ENCODE data around the gene STXBP1. TPM values are rescaled to one million over a fixed set of nuclear protein-coding genes. Genes with fewer than 3 reads are reported as not detected.

Gene STXBP1
- total and polyA plus RNA-seq, 9 of the 15 experiments (the other 6 are each of a cell fraction or from before 2014, with no cell fraction given), result 4.6 to 35.1 (median 9.7) TPM

DNA sequence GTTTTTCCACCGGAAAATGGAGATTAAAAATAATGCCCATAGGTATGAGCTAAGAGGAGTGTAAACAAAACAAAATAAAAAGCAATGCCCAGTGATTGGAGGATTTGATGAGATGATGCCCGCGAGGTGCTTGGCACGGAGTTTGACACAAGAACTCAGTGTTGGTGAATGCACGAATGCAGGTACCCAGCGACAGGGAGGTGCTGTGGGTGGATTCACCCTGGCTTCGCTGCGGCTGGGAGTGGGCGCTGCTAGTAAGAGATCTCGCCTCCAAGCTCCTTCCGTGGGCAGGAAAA, 526 bp upstream of the STXBP1 start:
- peaks cover 12% of the 10 kb centered on the region for H3K79me2 ChIP-seq (ENCODE audit: control insufficient read depth, insufficient read depth, low read length)
- FAIRE-seq (no peak), DNase-seq (ENCODE audit: extremely low read depth in 1 of 4, low spot score in 3 of 4) (no peak), ATAC-seq (no peak; the same call in 2 of the 3 replicates)
- H3K9me1 ChIP-seq (ENCODE audit: control insufficient read depth, insufficient read depth, low read length), result no peaks in the 10 kb centered on the region
- intact Hi-C loops (cut with micrococcal nuclease) (no loop called here), in situ Hi-C loops (cut with MboI) (no loop called here)
- H3K4me1 ChIP-seq (replicated peaks in 1 of 2; ENCODE audit: control insufficient read depth in 2 of 2, insufficient read depth in 2 of 2, low read length in 2 of 2), result peaks cover 18 to 32% of the 10 kb centered on the region in 2 experiments
- no peaks in the 10 kb centered on the region for H4K20me1 ChIP-seq (replicated peaks; ENCODE audit: control insufficient read depth, insufficient read depth, low read length)
- H3K4me2 ChIP-seq (ENCODE audit: insufficient read depth, low read length), result peak overlapping the region; percentile 93
- WGBS (ENCODE audit: insufficient coverage, low coverage, missing lambda C conversion rate), result 12% methylated on average over 11 of the region's 11 CpGs
- POLR2A ChIA-PET, result interaction anchor here (0.6 to 1.3 kb wide), 3 partner anchors 8 to 197 kb away, joined by 3 read pairs; no protein-coding TSS in a partner anchor
- peak overlapping the region; percentile 97 for H2AFZ ChIP-seq (ENCODE audit: low read depth, low read length)
- TF ChIP-seq, protein P1, sequence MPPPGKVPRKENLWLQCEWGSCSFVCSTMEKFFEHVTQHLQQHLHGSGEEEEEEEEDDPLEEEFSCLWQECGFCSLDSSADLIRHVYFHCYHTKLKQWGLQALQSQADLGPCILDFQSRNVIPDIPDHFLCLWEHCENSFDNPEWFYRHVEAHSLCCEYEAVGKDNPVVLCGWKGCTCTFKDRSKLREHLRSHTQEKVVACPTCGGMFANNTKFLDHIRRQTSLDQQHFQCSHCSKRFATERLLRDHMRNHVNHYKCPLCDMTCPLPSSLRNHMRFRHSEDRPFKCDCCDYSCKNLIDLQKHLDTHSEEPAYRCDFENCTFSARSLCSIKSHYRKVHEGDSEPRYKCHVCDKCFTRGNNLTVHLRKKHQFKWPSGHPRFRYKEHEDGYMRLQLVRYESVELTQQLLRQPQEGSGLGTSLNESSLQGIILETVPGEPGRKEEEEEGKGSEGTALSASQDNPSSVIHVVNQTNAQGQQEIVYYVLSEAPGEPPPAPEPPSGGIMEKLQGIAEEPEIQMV (tag; conservative IDR thresholded peaks at IDR 0.05; ENCODE audit: low read depth), result no peak
- TF ChIP-seq SIN3A (IDR thresholded peaks at IDR 0.05; ENCODE audit: borderline replicate concordance in 2 of 2, control insufficient read depth in 1 of 2, low read depth in 2 of 2, low read length in 2 of 2) (0 out of 4 replicates have a peak, but pooled peaks of 1 of the 2 experiments have one; percentile 0), ZNF696 (CRISPR knock-in tag; conservative IDR thresholded peaks at IDR 0.05) (no peak), ELF2 (CRISPR knock-in tag; IDR thresholded peaks at IDR 0.05) (0 out of 2 replicates have a peak, but pooled peaks have one; percentile 39), SP1 (CRISPR knock-in tag; IDR thresholded peaks at IDR 0.05) (peak; percentile 29; the same call in 1 of the 2 replicates), ERF (CRISPR knock-in tag; IDR thresholded peaks at IDR 0.05) (peak; percentile 36; the same call in 1 of the 2 replicates), EGR1 (conservative IDR thresholded peaks at IDR 0.05) (peak; percentile 27)
- TF ChIP-seq, protein P2, sequence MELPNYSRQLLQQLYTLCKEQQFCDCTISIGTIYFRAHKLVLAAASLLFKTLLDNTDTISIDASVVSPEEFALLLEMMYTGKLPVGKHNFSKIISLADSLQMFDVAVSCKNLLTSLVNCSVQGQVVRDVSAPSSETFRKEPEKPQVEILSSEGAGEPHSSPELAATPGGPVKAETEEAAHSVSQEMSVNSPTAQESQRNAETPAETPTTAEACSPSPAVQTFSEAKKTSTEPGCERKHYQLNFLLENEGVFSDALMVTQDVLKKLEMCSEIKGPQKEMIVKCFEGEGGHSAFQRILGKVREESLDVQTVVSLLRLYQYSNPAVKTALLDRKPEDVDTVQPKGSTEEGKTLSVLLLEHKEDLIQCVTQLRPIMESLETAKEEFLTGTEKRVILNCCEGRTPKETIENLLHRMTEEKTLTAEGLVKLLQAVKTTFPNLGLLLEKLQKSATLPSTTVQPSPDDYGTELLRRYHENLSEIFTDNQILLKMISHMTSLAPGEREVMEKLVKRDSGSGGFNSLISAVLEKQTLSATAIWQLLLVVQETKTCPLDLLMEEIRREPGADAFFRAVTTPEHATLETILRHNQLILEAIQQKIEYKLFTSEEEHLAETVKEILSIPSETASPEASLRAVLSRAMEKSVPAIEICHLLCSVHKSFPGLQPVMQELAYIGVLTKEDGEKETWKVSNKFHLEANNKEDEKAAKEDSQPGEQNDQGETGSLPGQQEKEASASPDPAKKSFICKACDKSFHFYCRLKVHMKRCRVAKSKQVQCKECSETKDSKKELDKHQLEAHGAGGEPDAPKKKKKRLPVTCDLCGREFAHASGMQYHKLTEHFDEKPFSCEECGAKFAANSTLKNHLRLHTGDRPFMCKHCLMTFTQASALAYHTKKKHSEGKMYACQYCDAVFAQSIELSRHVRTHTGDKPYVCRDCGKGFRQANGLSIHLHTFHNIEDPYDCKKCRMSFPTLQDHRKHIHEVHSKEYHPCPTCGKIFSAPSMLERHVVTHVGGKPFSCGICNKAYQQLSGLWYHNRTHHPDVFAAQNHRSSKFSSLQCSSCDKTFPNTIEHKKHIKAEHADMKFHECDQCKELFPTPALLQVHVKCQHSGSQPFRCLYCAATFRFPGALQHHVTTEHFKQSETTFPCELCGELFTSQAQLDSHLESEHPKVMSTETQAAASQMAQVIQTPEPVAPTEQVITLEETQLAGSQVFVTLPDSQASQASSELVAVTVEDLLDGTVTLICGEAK (IDR thresholded peaks at IDR 0.05), result peak; percentile 17; the same call in 1 of the 2 replicates
- TF ChIP-seq, protein P2 (CRISPR knock-in tag; IDR thresholded peaks at IDR 0.05), result no peak
- H3K36me3 ChIP-seq (ENCODE audit: control insufficient read depth, insufficient read depth, low read length), result no peaks in the 10 kb centered on the region
- CTCF ChIA-PET (ENCODE audit: low intra/inter-chr PET ratio), result interaction anchor here (0.6 kb wide), 1 partner anchor 336 kb away, joined by 5 read pairs; no protein-coding TSS in a partner anchor
- H3K9me3 ChIP-seq (replicated peaks; ENCODE audit: control insufficient read depth, insufficient read depth, low read depth, low read length), result no peaks in the 10 kb centered on the region
- no TSS peak for BruUV-seq (replicated peaks)
- H3K4me3 ChIP-seq, result peak overlapping the region; percentile 76
- no peaks in the 10 kb centered on the region for H3K27me3 ChIP-seq (ENCODE audit: control insufficient read depth in 2 of 2, insufficient read depth in 2 of 2, low read length in 2 of 2)
- peak overlapping the region; percentile 50 to 82 for H3K9ac ChIP-seq (ENCODE audit: insufficient read depth in 1 of 2, low read depth in 2 of 2, low read length in 2 of 2)
- no peak overlapping the region; the same call in 2 of the 3 replicates for H3K27ac ChIP-seq (ENCODE audit: extremely low read depth, low read depth, low read length)

Measured in K562 (cell line).